Inflammatory macrophage (primary cell): ENCODE measurements around the gene AVPR1B.

ENCODE experiments used
- DNase-seq, 2 donors: peaks; one replicate each; pipeline ENCODE4 v3.0.0-alpha.2; 2020 to 2022

The AVPR1B gene

GRCh38 chr1:206111271-206111927 lies 5.8 kb downstream of the AVPR1B start:
- no peak for DNase-seq

GRCh38 chr1:206110820-206111219 lies 6.4 kb downstream of the AVPR1B start:
- no peak for DNase-seq

GRCh38 chr1:206110161-206110560 lies 7.0 kb downstream of the AVPR1B start:
- no peak for DNase-seq

- DNase-seq = no peak
Observed at GRCh38 chr1:206109718-206110117, 7.5 kb downstream of the AVPR1B start.

- DNase-seq = no peak
Observed at GRCh38 chr1:206108635-206109034, 8.6 kb downstream of the AVPR1B start.

- no peak for DNase-seq
Observed at GRCh38 chr1:206107168-206107544, 10.0 kb downstream of the AVPR1B start.

GRCh38 chr1:206106328-206107167 lies 10.6 kb downstream of the AVPR1B start:
- DNase-seq = peak; percentile 88

- DNase-seq = peak in 1 of 2 donors; percentile 47
Observed at GRCh38 chr1:206105464-206105995, 11.7 kb downstream of the AVPR1B start.

GRCh38 chr1:206103979-206104378 lies 13.2 kb downstream of the AVPR1B start:
- DNase-seq = no peak

- peak; percentile 77 to 91 for DNase-seq
Observed at GRCh38 chr1:206102292-206102936, 14.8 kb downstream of the AVPR1B start.

GRCh38 chr1:206101351-206102045 lies 15.7 kb downstream of the AVPR1B start:
- no peak for DNase-seq

- peak in 1 of 2 donors; percentile 15 for DNase-seq
Observed at GRCh38 chr1:206100226-206100815, 16.9 kb downstream of the AVPR1B start.

- DNase-seq = peak; percentile 19 to 49
Observed at GRCh38 chr1:206098242-206098919, 18.8 kb downstream of the AVPR1B start.

GRCh38 chr1:206097381-206097780 lies 19.8 kb downstream of the AVPR1B start:
- no peak for DNase-seq

GRCh38 chr1:206094024-206094423 lies 23.2 kb downstream of the AVPR1B start:
- no peak for DNase-seq

- DNase-seq = no peak
Observed at GRCh38 chr1:206089341-206089740, 27.8 kb downstream of the AVPR1B start.

GRCh38 chr1:206087091-206087490 lies 30.1 kb downstream of the AVPR1B start:
- DNase-seq = no peak

GRCh38 chr1:206083750-206084149 lies 33.4 kb downstream of the AVPR1B start:
- DNase-seq = no peak

GRCh38 chr1:206082831-206083695 lies 34.1 kb downstream of the AVPR1B start:
- peak; percentile 45 to 51 for DNase-seq

GRCh38 chr1:206081856-206082255 lies 35.3 kb downstream of the AVPR1B start:
- DNase-seq = peak; percentile 72 to 75
